HG03135 (cell line): ENCODE data around the gene BANF2.

ENCODE experiments used
- ATAC-seq: cut with Tn5 transposase; IDR thresholded peaks from one replicate; pipeline ENCODE4 v1.9.1; 2021; ENCODE audit warnings: mild to moderate bottlenecking, moderate library complexity; ENCODE audit not compliant: unreplicated experiment

Gene BANF2

GRCh38 chr20:17732907-17733521 lies 33.2 kb downstream of the BANF2 start:
- no peak for ATAC-seq

GRCh38 chr20:17733767-17734304 lies 34.1 kb downstream of the BANF2 start:
- ATAC-seq: no peak

GRCh38 chr20:17734374-17734773 lies 34.6 kb downstream of the BANF2 start:
- ATAC-seq: no peak

- ATAC-seq: no peak
Observed at GRCh38 chr20:17735206-17735804, 35.5 kb downstream of the BANF2 start.

- no peak for ATAC-seq
Observed at GRCh38 chr20:17735959-17736621, 36.3 kb downstream of the BANF2 start.

- ATAC-seq: no peak
Observed at GRCh38 chr20:17738154-17738553, 38.4 kb downstream of the BANF2 start.

DNA sequence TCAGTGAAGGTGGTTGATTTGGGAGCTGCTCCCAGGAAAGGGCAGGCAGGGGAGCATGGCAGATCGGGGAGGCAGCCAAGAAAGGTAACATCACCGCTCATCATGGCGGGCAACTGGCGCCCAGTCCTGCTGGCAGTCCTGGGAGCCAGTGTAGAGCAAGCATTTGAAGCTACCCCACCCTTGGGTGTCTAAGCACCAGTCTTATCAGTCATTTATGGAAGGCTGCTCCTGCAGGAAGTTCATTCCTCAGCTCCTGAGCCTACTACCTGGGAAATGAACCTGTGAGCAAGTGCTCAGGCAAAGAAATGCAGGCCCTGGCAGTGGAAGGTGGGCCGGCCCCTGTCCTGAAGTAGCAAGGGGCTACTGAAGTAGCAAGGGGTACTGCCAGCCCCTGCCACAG lies 41.5 kb downstream of the BANF2 start:
- ATAC-seq: no peak

GRCh38 chr20:17742731-17743130 lies 43.0 kb downstream of the BANF2 start:
- ATAC-seq: no peak

GRCh38 chr20:17743677-17744076 lies 43.9 kb downstream of the BANF2 start:
- no peak for ATAC-seq

DNA sequence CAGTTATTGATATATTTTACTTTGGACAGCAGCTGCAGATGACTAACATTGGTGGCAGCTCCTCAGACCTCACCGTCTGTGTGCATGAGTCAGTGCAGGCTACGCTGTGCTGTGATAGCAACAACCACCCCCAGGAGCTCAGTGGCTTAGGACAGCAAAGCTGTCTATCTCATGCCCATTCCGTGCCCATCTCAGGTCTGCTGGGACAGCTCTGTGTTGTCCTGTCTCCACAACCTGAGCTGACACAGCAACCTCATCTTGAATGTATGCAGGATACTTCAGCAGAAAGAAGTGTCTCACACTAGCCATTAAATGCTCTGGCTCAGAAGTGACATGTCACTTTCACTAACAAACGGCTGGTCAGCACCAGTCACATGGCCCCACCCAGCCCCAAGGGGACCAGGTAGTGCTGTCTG lies 47.7 kb downstream of the BANF2 start:
- ATAC-seq: no peak

DNA sequence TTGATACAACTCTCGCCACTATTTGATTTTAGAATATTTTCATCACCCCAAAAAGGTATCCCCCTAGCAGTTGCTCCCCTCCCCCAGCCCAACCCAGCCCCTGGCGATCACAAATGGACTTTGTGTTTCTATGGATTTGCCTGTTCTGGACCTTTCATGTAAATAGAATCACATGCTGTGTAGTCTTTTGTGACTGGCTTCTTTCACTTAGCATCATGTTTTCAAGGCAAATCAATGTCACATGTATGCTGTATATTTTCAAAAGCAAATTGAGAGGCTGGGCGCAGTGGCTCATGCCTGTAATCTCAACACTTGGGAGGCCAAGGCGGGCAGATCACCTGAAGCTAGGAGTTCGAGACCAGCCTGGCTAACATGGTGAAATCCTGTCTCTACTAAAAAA lies 48.5 kb downstream of the BANF2 start:
- ATAC-seq: no peak

- no peak for ATAC-seq
Observed at GRCh38 chr20:17749626-17749977, 49.8 kb downstream of the BANF2 start.

DNA sequence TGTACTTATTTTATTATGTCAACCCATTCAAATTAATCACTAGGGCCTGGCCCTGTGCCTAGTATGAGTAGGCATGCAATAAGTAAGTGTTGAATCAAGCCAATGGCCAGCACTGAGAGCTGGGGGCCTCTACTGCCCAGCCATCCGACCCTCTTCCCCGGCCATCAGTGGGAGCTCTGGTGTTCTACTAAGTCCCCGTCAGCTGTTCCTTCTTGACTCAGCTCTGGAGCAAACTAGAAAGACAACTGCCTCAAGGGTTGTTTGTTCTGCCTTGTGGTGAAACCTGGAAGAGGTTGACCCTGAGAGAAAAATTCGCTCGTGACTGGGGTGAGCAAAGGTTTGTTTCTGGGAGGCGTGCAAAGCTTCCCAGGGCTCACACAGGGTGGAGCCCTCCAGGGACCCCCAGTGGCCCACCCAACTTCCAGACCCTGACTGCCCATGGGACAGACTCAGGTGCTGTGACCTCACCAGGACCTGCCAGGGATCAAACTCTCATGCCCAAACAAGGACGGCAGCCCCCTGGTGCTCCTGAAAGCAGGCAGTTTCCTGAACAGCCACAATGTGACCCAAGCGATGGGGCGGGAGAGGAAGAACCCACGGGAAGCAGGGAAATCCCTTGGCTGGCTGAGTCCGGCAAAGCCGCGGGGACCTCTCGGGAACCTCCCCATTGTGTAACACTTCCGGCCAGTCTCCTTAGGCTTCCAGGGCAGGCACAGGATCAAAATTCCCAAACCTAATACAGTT lies 50.4 kb downstream of the BANF2 start:
- ATAC-seq: no peak

GRCh38 chr20:17750722-17751045 lies 50.9 kb downstream of the BANF2 start:
- ATAC-seq: no peak

GRCh38 chr20:17751640-17752039 lies 51.9 kb downstream of the BANF2 start:
- ATAC-seq: no peak

DNA sequence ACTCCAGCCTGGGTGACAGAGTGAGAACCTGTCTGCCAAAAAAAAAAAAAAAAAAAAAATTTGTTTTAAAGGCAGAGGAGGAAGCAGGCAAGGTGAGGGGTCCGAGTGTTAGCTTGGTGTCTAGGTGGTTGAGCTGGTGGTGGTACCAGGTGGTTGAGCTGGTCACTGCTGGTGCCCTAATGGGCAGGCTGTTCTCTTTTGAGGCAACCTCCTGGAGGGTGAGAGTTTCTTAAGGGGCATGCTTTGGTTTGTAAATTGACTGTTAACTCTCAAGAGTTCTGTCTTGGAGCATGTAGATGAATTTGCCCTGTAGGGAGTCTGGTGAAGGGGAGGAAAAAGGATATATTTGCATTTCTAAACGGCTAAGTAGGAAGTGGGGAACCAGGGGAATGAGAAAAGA lies 52.7 kb downstream of the BANF2 start:
- no peak for ATAC-seq

DNA sequence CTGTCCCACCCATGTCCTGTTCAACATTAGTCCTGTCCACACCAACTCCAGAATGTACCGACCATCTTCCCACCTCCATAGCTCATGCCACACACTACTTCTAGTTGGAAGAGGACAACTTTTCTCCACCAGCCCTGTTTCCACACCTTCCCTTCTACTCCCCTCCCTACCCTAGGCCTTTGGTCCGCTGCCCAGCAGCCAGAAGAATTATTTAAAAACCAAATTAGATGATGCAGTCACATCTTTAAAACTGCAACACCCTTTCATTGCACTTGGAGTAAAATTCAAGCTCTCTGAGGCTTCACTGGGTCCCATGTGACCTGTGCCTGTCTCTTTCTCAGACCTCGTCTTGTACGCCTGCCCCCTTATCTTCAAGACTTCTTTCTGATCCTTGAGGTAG lies 53.8 kb downstream of the BANF2 start:
- no peak for ATAC-seq

DNA sequence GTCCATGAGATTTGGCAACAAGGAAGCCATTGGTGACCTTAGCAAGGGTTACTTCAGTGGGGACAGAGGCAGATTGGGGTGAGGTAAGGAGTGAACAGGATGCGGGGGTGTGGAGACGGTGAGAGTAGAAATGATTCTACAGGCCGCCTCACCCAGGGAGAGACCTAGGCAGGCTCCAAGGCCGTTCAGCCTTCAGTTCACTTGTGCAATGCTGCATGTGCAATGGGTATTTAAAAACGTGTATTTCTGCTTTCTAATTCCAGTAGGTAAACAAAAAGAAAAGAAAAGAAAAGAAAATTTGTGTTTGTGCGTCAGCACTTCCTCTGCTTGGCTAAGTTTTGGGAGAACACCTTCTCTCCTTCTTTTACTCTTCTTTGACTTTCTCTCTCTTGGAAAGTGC lies 56.8 kb downstream of the BANF2 start:
- ATAC-seq: no peak

GRCh38 chr20:17757496-17757895 lies 57.7 kb downstream of the BANF2 start:
- no peak for ATAC-seq

DNA sequence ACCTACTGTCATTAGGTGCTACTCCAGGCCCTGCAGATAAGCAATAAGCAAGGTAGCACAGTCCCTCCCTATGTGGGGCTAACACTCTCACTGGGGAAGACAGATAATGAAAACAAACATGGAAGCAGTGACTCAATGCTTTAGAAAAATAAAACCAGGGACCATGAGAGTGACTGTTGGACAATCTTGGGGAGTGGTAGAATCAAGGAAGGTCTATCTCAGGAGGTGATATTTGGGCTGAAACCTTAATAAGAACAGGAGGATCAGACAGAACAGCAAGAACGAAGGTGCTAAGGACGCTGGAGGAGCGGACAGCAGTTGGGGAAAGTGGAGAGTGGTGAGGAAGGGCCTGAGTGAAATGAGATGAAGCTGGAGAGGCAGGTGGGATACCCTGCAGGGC lies 58.2 kb downstream of the BANF2 start:
- no peak for ATAC-seq

DNA sequence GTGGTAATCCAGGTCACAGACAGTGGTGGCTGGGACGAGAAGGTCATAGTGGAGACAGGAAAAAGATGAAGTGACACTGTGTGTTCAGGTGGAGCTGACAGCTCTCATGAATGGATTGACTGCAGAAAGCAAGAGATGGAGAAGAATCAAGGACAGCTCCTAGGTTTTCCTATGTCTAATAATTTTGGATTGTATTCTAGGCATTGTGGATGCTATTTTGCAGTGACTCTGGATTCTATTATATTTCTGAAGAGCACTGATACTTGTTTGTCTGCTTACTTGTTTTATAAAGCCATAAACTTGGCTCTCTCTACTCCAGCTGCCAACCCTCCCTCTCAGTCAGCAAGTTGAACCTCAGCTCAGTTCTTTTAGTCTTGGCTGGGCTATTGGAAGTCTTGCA lies 58.7 kb downstream of the BANF2 start:
- no peak for ATAC-seq

DNA sequence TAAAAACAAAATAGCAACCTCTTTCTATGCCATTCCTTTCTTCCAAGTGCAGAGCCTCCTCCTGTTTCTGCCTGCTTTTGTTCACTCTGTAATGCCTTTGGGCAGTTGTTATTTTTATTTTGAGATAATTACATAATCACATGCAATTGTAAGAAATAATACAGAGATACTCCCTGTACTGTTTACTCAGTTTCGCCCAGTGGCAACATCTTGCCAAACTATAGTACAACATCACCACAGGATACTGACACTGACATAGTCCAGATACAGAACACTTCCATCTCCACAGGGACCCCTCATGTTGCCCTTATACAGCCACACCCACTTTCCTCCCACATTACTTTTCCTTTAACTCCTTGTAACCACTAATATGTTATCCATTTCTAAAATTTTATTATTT lies 59.7 kb downstream of the BANF2 start:
- no peak for ATAC-seq
